Inflammatory macrophage treated with lipopolysaccharide for 1 hour (primary cell): ENCODE measurements around the gene EPHB6.

Experiments used
- DNase-seq, 2 donors: peaks; one replicate each; pipeline ENCODE4 v3.0.0-alpha.2; 2020 to 2022

Gene EPHB6, protein sequence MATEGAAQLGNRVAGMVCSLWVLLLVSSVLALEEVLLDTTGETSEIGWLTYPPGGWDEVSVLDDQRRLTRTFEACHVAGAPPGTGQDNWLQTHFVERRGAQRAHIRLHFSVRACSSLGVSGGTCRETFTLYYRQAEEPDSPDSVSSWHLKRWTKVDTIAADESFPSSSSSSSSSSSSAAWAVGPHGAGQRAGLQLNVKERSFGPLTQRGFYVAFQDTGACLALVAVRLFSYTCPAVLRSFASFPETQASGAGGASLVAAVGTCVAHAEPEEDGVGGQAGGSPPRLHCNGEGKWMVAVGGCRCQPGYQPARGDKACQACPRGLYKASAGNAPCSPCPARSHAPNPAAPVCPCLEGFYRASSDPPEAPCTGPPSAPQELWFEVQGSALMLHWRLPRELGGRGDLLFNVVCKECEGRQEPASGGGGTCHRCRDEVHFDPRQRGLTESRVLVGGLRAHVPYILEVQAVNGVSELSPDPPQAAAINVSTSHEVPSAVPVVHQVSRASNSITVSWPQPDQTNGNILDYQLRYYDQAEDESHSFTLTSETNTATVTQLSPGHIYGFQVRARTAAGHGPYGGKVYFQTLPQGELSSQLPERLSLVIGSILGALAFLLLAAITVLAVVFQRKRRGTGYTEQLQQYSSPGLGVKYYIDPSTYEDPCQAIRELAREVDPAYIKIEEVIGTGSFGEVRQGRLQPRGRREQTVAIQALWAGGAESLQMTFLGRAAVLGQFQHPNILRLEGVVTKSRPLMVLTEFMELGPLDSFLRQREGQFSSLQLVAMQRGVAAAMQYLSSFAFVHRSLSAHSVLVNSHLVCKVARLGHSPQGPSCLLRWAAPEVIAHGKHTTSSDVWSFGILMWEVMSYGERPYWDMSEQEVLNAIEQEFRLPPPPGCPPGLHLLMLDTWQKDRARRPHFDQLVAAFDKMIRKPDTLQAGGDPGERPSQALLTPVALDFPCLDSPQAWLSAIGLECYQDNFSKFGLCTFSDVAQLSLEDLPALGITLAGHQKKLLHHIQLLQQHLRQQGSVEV

DNA sequence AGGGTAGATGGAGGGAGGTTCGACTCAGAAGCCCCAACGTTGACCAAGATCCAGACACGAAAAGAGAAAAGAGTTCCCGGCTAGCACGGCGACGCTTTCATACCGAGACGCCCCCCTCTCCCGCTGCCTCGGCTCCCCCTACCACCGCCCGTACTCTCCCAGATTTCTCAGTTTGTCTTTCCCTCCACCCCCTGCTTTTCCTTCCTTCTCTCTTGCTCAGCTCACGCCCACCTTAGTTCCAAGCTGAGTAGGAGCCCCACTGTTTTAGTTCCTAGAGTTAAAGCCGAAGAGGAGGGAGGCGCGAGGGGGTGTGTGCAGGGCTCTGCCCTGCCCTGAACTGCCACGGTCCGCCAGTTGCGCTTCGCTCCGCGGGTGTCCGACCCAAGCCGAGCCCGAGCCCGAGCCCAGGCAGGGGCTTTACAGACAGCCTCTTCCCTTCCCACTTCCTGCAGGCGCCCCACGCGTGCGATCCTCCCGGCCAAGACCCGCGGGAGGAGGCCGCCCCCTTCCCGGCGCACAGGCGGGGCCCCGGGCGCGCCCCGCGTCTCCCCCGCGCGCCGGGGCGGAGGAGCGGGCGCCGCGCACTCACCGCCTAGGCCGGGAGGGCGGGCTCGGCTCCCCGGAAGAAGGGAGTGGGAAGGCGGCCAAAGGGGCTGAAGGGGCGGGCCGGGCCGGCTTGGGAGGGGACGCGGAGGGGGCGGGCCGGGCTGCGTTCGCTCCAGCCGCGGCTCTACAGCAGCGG is at the start of gene EPHB6:
EPHB6 (plus strand) TSS at position 705 of the 742 bp plus-strand sequence. CDS start 8,152 bp downstream, outside the sequence.
- DNase-seq: peak; percentile 63 to 65

DNA sequence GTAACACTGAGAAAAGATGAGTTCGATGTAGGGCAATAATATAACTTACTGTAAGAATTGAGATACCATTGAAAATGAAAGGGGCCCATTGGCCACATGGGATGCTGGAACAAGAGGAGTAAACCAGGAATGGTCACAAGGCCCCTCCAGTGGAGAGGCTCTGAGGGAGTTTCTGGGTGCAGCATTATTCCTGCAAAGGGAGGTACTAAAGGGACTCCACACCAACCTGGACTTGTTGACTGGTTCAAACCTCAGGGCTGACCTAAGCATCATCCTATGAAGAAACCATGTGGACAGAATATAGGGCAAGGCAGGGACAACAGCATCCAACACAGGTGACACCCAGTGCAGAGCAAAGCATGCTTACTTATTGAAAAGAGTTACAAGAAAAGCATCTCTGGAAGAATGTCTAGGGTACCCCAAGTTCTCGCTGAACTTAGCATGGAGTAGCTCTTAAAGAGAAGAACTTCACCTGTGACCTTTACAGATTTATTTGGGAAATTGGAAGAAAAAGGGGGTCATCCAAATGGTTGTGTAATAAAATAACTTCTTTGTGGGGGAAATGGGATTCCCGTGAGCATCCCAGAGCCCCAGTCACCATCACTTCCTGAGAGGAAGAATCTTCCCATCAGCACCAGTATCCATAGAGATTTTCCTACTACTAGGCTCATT is 49.4 kb upstream of the EPHB6 start:
- DNase-seq: no peak

DNA sequence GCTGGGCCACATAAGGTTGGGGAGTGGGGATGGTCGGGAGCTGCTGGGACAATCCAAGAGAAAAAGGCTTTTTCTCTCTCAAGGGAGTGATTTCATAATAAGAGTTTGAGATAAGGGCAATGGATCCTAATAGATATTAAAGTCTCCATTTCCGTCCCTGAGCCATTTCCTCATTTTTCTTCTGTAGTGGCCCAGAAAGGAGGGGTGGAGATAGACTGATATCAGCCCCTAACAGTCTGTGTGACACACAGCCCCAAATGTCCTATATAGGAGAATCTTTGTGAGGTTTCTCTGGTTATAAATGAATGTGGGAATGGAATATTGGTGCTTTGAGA is 48.9 kb upstream of the EPHB6 start:
- no peak for DNase-seq

DNA sequence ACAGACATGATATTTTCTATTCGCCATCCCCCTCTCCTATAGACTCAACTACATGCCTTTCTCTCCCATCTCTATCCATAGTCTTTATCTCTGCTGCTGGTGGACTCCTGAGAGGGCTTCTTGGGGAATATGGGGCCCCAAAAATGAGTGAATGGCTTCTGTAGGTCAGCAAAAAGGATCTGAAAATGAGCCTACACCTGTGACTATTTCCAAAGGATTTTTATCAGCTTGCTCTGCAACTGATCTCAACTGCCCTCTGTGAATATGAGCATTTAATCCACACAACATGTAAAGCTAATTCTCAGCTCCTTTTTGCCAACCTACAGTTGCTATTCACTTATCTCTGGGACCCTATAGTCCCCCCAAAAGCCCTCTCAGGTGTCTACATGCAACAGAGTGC is 47.9 kb upstream of the EPHB6 start:
- no peak for DNase-seq

DNA sequence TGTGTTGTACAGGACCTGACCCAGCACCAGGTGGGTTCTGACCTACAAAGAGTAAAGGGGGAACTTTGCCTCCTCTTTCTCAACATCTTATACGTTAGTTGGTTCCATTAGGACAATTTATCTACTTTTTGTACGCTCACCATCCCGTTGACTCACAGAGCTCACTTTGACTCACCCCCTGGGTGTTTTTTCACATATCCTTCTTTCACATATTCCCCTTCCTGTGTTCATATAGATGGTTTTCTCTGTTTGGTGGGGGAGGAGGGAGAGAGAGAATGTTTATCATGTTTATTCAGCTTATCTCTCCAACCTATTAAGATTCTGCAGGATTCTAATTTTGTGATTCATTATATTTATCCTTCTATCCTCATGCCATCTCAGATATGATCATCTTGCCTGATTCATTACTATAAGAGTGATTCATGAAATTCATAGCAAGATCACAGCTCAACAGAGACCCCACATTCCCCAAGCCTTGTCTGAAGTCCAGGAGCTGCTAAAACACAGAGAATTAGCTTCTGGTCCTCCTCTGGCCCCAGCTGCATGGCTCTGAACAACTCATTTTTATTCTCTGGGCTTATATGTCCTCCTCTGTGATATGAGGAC is 46.9 kb upstream of the EPHB6 start:
- no peak for DNase-seq

DNA sequence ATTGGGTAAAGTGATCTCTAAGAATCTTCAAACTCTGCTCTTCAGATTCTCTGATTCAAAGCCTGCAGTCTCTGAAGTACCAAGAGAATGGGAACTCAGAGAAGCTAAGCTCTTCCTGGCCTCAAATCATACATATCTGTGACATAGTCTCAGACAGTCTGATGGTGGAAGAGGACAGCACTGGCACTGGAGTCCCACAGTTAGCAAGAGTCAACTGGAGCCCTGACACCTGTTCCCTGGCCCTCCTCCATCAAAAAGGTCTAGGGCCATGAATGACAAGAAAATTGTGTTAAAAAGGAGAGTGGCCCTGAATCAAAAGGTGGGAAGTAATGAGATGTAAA is 46.4 kb upstream of the EPHB6 start:
- DNase-seq: no peak

DNA sequence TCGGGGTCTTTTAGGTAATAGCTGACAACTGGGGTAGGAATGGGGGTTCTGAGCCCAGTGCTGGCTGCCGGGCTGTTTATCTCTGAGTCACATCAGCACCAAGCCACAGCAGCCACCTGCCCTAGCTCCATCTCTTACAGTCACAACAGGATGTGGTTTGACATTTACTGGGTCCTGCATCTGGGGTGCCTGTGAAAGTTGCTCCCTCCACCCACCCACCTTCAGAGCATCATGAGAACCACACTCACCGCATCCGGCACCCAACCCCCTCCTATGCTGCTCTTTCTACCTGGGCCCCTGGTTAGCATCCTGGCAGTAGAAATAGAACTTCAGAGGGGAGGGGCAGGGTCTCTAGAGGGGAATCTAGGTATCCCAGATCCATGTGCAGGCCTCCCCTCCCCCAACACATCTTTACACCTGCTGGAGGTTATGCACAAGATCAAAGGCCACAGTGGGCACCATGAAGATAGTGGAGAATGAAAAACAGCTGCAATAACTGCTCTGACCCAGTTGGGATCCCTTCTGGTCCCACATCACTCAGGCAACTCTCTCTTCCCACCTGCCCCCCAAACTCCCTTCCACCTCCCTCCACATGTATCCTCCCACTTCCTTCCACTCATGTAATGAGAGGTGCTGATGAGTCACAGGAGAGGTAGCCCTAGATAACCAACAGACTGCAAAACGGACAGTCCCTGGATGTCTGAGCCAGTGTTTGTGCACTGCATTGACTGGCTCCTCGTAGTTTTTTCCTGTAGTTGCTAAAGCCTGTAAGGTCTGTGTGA is 45.9 kb upstream of the EPHB6 start:
- DNase-seq: no peak

DNA sequence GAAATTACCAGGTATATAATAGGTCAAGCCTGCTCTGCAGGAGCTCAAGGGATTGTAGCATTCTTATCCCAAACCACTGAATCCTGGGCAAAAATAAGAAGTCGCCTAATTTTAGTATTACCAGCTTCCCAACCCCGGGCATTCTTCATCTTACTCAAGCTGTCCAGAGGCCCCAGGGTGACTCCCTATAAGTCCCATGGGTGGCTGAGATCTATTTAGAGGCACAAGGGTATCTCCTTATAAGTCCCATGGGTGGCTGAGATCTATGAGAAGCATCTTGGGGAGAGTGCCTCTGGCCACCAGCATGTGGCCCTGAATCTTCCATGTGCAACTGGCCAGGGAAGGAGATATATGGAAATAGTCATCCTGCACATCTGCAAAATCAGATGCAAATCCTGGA is 45.2 kb upstream of the EPHB6 start:
- no peak for DNase-seq

DNA sequence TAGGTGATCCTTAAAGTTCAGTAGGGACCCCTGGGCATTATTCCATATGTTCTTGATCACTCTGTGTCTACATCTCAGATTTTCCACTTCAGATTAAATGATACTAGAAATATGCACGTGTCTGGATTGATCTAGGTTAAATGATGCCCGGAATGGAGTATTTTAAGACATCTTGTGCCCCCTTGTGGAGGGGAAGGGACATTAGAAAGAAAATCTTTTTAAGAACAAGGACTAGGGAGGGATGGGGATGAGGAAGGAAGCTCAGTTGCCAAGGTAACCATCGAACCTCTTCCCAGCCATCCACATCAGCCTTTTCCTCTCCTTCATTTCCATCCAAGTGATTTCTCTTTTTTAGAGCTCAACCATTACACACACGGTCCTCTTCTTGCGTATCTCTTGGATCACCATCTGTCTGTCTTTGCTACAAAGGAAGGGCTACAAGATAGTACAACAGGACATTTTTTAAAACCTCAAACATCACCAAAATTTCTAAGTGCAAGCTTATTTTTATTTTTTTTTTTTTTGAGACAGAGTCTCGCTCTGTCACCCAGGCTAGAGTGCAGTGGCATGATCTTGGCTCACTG is 43.6 kb upstream of the EPHB6 start:
- DNase-seq: peak; percentile 41 to 55

DNA sequence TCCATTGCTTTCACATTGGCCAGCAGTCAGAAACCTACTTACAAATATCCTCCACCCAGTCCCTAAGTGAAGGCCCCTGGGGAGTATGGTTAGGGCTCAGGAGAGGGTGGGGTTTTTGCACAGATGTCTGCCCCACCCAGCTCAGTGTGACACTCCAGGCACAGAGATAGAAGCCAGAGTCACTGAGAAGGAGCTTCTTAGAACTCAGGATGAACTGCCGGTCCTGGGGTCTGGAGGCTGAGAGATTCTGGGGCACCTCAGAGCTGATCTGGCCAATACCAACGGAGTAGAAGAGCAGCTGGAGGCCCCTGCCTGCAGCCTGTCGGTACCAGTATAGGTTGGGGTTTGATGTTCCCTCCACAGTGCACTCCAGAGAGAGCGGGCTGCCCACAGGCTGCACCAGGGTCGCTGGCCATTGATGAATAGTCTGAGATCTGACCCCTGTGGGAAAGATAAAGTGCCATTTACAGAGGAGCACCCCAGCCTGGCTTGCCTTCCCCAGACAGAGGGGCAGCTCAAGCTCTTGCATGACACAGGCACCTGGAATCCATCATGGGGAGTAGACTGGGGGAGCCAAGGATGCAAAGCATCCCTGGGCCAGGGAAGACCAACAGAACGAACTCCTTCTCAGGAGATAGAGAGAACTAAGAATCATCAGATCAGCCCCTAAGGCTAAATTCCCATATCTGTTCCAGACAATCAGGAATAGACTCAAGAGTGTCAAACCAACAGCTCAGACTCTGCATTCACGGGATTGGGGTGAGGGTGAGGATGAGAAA is 42.2 kb upstream of the EPHB6 start:
- no peak for DNase-seq

DNA sequence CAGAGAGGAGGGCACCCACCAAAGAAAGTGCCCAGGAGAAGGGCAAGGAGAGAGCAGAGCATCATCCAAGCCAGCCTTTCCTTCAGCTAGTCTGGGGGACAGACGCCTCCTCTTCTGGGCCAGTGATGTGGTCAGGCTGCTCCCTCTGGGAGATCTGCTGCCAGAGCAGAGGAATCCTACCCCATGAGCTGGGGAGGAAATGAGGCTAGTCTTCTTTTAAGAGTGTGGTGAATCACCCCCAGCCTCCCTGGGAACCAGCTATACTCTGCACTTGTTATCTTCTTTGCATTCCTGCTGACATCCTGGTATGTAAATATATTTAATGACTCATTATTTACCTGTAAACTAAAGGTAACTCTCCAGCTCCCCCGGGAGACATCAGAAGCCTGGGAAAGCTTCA is 41.6 kb upstream of the EPHB6 start:
- DNase-seq: no peak

DNA sequence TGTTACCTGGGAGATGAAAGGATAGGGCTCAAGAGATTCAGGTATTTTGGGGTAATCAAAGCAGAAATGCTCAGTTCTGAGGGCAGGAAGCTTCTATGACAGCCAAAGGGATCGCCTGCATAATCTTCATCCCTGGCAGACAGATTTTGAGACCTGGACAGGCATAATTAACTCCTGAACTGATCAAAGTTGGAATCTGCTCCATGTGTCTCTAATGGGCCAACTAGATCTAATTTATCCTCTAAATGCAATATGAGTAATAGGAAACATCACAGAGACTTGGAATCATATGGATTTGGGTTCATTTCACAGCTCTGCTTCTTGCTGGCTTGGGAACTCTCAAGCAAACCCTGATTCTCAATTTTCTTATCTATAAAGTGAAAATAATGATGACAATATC is 41.2 kb upstream of the EPHB6 start:
- no peak for DNase-seq

DNA sequence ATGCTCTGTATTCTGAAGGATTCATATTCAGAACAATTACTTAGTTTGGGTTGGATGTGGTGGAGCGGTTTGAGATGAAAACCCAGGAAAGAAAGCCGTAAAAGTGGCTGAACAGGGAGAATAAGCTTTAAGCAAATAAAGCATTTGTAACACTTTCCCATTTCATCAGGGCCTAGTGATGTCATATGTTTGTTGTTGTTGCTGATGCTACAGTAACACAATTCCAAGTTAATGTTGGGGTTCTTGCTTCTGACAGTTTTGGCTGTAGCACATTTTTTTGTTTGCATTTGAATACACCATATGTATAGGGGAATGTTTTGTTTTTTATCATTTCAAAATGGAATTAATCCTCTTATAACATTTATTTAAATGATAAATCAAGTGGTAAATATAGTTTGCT is 40.4 kb upstream of the EPHB6 start:
- DNase-seq: no peak

DNA sequence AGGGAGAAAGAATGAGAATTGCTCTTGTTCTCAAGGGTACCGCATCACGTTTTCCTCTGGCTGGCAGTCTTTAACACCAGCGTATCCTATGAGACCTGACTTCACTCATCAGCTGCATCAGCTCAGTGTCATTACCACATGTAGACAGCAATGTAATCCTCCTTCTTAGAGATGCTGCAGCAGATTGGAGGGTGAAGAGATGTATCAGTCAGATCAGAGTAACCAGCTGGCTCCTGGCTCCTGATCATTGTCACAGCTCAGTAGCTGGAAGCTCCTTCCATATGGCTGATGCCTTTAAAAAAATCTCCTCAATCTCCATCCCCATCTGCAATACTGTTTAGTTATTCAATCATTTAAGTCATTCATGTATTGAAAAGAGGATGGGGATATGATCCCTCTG is 39.7 kb upstream of the EPHB6 start:
- no peak for DNase-seq

DNA sequence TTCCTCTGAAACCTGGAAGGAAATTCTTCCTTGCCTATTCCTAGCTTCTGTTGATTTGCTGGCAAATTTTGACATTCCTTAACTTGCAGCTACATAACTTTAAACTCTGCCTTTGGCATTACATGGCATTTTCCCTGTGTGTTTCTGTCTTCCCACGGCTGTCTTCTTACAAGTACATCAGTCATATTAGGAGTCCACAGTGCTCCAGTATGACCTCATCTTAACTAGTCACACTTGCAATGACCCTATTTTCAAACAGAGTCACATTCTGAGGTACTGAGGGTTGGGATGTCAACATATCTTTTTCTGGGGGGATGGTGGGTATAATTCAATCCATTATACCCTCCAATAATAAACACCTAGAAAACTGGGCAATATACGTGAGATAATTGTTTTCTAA is 37.4 kb upstream of the EPHB6 start:
- DNase-seq: no peak

DNA sequence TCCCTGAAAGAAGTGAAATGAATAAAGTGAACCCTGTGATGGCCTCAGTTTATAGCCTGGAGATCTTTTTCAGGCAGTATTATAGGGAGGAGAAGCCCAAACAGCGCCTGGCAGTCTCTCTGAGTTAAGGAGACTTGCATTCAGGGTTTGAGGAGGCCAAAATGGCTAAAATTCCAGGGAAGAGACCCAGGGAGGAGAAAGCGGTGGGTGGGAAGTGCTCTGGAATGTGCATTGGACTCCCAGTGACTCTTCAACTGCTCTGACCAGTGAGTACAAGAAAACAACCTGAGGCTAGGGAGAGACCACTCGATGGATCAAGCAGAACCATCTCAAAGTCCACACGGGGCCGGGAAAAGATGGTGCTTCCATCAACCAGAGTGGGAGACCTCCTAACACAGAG is 35.3 kb upstream of the EPHB6 start:
- DNase-seq: no peak

DNA sequence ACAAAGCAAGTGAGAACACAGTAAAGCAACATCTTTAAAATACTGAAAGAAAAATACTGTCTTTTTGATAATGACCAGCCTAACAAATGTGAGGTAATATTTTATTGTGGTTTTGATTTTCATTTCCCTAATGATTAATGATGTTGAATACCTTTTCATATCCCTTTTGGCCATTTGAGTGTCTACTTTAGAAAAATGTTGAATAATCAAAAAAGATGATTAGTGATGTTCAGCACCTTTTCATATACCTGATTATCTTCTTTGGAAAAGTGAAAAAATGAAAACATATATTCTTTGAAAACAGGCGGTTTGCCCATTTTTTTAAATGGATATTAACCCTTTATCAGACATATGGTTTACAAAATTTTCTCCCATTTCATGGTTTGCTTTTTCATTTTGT is 32.2 kb upstream of the EPHB6 start:
- DNase-seq: no peak

DNA sequence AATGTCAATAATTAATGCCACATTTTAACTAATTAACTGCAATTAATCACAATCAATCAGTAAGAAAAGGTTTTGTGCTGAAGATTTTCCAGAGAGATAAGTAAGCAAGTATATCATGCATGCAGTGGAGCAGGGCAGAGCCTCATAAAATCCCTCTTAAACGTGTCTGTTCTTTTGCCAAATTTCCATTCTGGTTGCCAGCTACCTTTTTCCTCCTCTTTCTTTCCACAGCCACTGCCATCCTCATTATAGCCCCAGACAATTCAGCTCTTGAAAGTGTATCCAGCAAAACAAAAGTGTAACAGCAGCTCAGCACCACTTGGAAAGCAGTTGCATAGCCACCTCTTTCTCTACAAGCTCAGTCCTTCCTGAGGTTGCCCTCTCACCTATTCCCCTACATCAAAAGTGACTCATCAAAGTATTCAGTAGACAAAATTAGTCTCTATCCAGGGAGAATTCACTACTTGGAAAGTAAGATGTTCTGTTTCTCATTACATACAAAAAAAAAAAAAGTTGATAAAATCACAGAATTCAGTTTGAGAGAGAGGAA is 26.9 kb upstream of the EPHB6 start:
- DNase-seq: no peak

DNA sequence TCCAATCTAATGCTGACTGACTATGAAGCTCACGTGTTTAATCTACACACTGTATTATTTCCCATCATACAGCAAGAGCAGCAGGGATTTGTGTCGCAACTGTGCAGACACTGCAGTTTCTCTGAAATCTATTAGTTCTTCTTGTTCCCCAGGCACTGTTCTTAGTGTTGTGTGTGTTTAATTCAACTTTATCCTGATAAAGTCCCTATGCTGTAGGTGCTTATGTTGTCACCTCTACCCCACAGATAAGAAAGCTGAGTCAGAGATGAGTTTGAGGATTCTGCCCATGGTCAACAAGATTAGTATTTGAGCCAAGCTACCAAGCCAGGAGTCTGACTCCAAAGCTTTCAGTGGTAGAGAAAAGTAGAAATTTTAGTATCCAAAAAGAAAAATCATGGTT is 22.5 kb upstream of the EPHB6 start:
- DNase-seq: peak in 1 of 2 donors; percentile 4
